Transverse colon (tissue), 4 donors: ENCODE data around the gene NTRK2. TPM values are rescaled to one million over a fixed set of nuclear protein-coding genes. Genes with fewer than 3 reads are reported as not detected.

Source experiments
- DNase-seq: peaks from one replicate; pipeline ENCODE4 v3.0.0-alpha.2; 2019
- H3K27ac ChIP-seq, 4 donors: fragments of 200-600 bp; sonication (generic); 2 replicates each; pipeline ENCODE4 v1.5.1; 2016 to 2018; ENCODE audit warnings: inconsistent platforms in 4 of 4
- H3K27me3 ChIP-seq: fragments of 200-600 bp; sonication (generic); 2 replicates; pipeline ENCODE4 v1.5.1; 2017; ENCODE audit warnings: inconsistent platforms
- H3K36me3 ChIP-seq, 4 donors: fragments of 200-600 bp; sonication (generic); 2 replicates each; pipeline ENCODE4 v1.5.1; 2017 to 2019; ENCODE audit warnings: inconsistent platforms in 4 of 4
- H3K4me1 ChIP-seq, 4 donors: fragments of 200-600 bp; sonication (generic); 2 replicates each; pipeline ENCODE4 v1.5.1; 2017 to 2020; ENCODE audit warnings: inconsistent platforms in 4 of 4
- H3K4me3 ChIP-seq, 4 donors: fragments of 200-600 bp; sonication (generic); 1 replicate in 1 of 4; 2 replicates in 3 of 4; pipeline versions ENCODE4 v1.5.1 to v1.6.1; 2017 to 2019; ENCODE audit warnings: inconsistent platforms in 4 of 4
- H3K9me3 ChIP-seq, 2 donors: fragments of 200-600 bp; sonication (generic); 2 replicates each; pipeline ENCODE4 v1.5.1; 2017 to 2019; ENCODE audit warnings: inconsistent platforms in 2 of 2
- EP300 ChIP-seq: sonication (generic); formaldehyde crosslinking; IDR thresholded peaks from one replicate; pipeline ENCODE4 v1.6.1; 2017; ENCODE audit warnings: antibody characterized with exemption, low read depth
- POLR2A ChIP-seq: fragments of 450-650 bp; IDR thresholded peaks from one replicate; pipeline ENCODE4 v1.6.1; 2016; ENCODE audit warnings: antibody characterized with exemption, mild to moderate bottlenecking, moderate library complexity
- POLR2AphosphoS5 ChIP-seq, 3 donors: sonication (generic); formaldehyde crosslinking; IDR thresholded peaks; one replicate each; pipeline ENCODE4 v1.6.1; 2016; ENCODE audit warnings: antibody characterized with exemption in 3 of 3
- WGBS, 2 donors: methylation state at CpG; one replicate each; pipeline ENCODE4 v1.1.5; 2018; ENCODE audit warnings: low coverage in 1 of 2; 5-methylcytosine and 5-hydroxymethylcytosine counted together
- in situ Hi-C, 4 donors: fragments of 200-750 bp; cut with MboI; loops; one replicate each; pipeline versions ENCODE4 v1.15.0 to v1.15.1; 2017; ENCODE audit warnings: low sequenced_read_pairs in 3 of 4, low pct_ligation_motif_present in 1 of 4, low pct_unique_long_range_greater_than_20kb in 1 of 4
- intact Hi-C: fragments of 100-400 bp; cut with DNase I; formaldehyde crosslinking; loops from one replicate; pipeline ENCODE4 v1.15.1; 2023; ENCODE audit warnings: low total_unique reads
- total RNA-seq, 4 donors: library from RNA; depleted of rRNA; stranded (reverse); fragments of >200 nt; gene quantifications; one replicate each; pipeline ENCODE4 v1.1.0, GENCODE V29; 2016
- TF ChIP-seq, protein P1 (sequence below), 5 experiments: fragments of 200-600 bp in 3 of 5; fragments of 450-650 bp in 2 of 5; sonication (generic) in 3 of 5; IDR thresholded peaks; 1 replicate in 2 of 5; 2 replicates in 3 of 5; pipeline ENCODE4 v1.5.1; 2016 to 2017; ENCODE audit warnings: antibody characterized with exemption in 5 of 5, inconsistent platforms in 3 of 5, mild to moderate bottlenecking in 2 of 5, moderate library complexity in 1 of 5

NTRK2 gene
- total RNA-seq, 4 donors from 2014 or later = 2.2 to 10.1 (median 6.4) TPM

GRCh38 chr9:84699984-84700383, 30.5 kb downstream of the NTRK2 start:
- 57 to 81% methylated on average over 1 of the region's 1 CpG for WGBS, 2 donors
- no peak overlapping the region for H3K27ac ChIP-seq
- no peak overlapping the region for H3K4me3 ChIP-seq
- H3K27me3 ChIP-seq = no peaks in the 10 kb centered on the region
- in situ Hi-C loops = loop anchor here (10.0 to 25.0 kb wide), 6 partner anchors 245 to 912 kb away; no protein-coding TSS in a partner anchor
- no peak for DNase-seq
- H3K9me3 ChIP-seq = no peaks in the 10 kb centered on the region
- intact Hi-C loops = no loop called here
- peaks cover 0 to 4% (median 0%) of the 10 kb centered on the region in 4 donors for H3K4me1 ChIP-seq
- no peaks in the 10 kb centered on the region for H3K36me3 ChIP-seq
- TF ChIP-seq EP300 (no peak), POLR2A (no peak), POLR2AphosphoS5 (IDR thresholded peaks at IDR 0.05) (no peak)
- TF ChIP-seq, protein P1, sequence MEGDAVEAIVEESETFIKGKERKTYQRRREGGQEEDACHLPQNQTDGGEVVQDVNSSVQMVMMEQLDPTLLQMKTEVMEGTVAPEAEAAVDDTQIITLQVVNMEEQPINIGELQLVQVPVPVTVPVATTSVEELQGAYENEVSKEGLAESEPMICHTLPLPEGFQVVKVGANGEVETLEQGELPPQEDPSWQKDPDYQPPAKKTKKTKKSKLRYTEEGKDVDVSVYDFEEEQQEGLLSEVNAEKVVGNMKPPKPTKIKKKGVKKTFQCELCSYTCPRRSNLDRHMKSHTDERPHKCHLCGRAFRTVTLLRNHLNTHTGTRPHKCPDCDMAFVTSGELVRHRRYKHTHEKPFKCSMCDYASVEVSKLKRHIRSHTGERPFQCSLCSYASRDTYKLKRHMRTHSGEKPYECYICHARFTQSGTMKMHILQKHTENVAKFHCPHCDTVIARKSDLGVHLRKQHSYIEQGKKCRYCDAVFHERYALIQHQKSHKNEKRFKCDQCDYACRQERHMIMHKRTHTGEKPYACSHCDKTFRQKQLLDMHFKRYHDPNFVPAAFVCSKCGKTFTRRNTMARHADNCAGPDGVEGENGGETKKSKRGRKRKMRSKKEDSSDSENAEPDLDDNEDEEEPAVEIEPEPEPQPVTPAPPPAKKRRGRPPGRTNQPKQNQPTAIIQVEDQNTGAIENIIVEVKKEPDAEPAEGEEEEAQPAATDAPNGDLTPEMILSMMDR (IDR thresholded peaks at IDR 0.05) = no peak

- in situ Hi-C loops (no loop called here), intact Hi-C loops (no loop called here)
- H3K27ac ChIP-seq = no peak overlapping the region
- H3K9me3 ChIP-seq = no peaks in the 10 kb centered on the region
- H3K4me1 ChIP-seq = peaks cover 0 to 4% (median 0%) of the 10 kb centered on the region in 4 donors
- no peaks in the 10 kb centered on the region for H3K27me3 ChIP-seq
- TF ChIP-seq POLR2A = no peak
- TF ChIP-seq EP300 = no peak
- TF ChIP-seq, protein P1 (IDR thresholded peaks at IDR 0.05) = no peak
- no peak for TF ChIP-seq POLR2AphosphoS5 (IDR thresholded peaks at IDR 0.05)
- H3K4me3 ChIP-seq = no peak overlapping the region
- WGBS, 2 donors = 84 to 98% methylated on average over 5 to 6 of the region's 6 CpGs
- H3K36me3 ChIP-seq = no peaks in the 10 kb centered on the region
- DNase-seq = no peak
These were observed 32.3 kb downstream of the NTRK2 start for GRCh38 chr9:84701801-84702200.

- in situ Hi-C loops = no loop called here
- H3K4me3 ChIP-seq = no peak overlapping the region
These were observed 32.9 kb downstream of the NTRK2 start for GRCh38 chr9:84702471-84702870.

DNA sequence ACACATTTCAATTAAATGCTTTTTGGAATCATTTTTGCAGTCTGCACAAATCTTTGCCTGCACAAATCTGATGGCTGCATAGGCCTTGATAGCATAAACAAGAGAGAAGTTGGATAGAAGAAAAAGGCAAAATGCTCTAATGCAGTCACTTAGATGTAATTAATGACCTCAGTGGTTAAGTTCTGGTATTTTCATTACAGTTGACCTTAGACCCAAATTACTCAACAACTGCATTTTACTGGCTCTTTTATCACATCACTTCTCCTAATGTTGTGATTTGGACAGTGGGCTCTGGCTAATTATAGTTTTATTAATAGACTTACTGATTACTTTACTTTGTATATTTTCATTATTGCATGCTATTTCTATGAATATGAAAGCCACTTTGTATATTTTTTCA, 34.3 kb downstream of the NTRK2 start:
- Histone ChIP-seq H3K36me3 (no peaks in the 10 kb centered on the region), H3K9me3 (no peaks in the 10 kb centered on the region), H3K4me1 (no peaks in the 10 kb centered on the region), H3K27ac (no peak overlapping the region), H3K4me3 (no peak overlapping the region), H3K27me3 (no peaks in the 10 kb centered on the region)
- DNase-seq = no peak
- in situ Hi-C loops (no loop called here), intact Hi-C loops (no loop called here)
- TF ChIP-seq POLR2AphosphoS5 (IDR thresholded peaks at IDR 0.05) (no peak), POLR2A (no peak), EP300 (no peak)
- TF ChIP-seq, protein P1 (IDR thresholded peaks at IDR 0.05) = no peak

More at GRCh38 chr9:84702471-84702870, 32.9 kb downstream of the NTRK2 start:
- Histone ChIP-seq H3K9me3 (no peaks in the 10 kb centered on the region), H3K27ac (no peak overlapping the region), H3K36me3 (no peaks in the 10 kb centered on the region), H3K4me1 (peaks cover 0 to 3% (median 0%) of the 10 kb centered on the region in 4 donors), H3K27me3 (no peaks in the 10 kb centered on the region)
- TF ChIP-seq EP300 (no peak), POLR2AphosphoS5 (IDR thresholded peaks at IDR 0.05) (no peak), POLR2A (no peak)
- TF ChIP-seq, protein P1 (IDR thresholded peaks at IDR 0.05) = no peak
- intact Hi-C loops = no loop called here
- no peak for DNase-seq
- WGBS, 2 donors = 62 to 73% methylated on average over 1 of the region's 1 CpG
